Adipocyte (in vitro differentiated cells): ENCODE results near the gene TK2.

Source experiments
- DNase-seq: peaks from one replicate; pipeline ENCODE4 v3.0.0-alpha.2; 2015; ENCODE audit warnings: low read depth
- H3K27me3 ChIP-seq: replicated peaks from 2 replicates; pipeline ENCODE4 v1.7.0; 2013; ENCODE audit warnings: mild to moderate bottlenecking, low read length, moderate library complexity; ENCODE audit not compliant: control insufficient read depth, insufficient read depth
- H3K36me3 ChIP-seq: 2 replicates; pipeline ENCODE4 v1.7.0; 2013; ENCODE audit warnings: low read length, mild to moderate bottlenecking, moderate library complexity; ENCODE audit not compliant: control insufficient read depth, insufficient read depth, severe bottlenecking
- H3K4me1 ChIP-seq: 2 replicates; pipeline ENCODE4 v1.7.0; 2013; ENCODE audit warnings: mild to moderate bottlenecking, low read length, moderate library complexity; ENCODE audit not compliant: control insufficient read depth, insufficient read depth
- H3K4me3 ChIP-seq: 2 replicates; pipeline ENCODE4 v1.7.0; 2013; ENCODE audit warnings: mild to moderate bottlenecking, low read length, moderate library complexity
- H3K9ac ChIP-seq: 2 replicates; pipeline ENCODE4 v1.7.0; 2013; ENCODE audit warnings: mild to moderate bottlenecking, low read length, moderate library complexity
- H3K9me3 ChIP-seq: 2 replicates; pipeline ENCODE4 v1.7.0; 2013; ENCODE audit warnings: mild to moderate bottlenecking, low read length, moderate library complexity; ENCODE audit not compliant: control insufficient read depth

Gene TK2

DNA sequence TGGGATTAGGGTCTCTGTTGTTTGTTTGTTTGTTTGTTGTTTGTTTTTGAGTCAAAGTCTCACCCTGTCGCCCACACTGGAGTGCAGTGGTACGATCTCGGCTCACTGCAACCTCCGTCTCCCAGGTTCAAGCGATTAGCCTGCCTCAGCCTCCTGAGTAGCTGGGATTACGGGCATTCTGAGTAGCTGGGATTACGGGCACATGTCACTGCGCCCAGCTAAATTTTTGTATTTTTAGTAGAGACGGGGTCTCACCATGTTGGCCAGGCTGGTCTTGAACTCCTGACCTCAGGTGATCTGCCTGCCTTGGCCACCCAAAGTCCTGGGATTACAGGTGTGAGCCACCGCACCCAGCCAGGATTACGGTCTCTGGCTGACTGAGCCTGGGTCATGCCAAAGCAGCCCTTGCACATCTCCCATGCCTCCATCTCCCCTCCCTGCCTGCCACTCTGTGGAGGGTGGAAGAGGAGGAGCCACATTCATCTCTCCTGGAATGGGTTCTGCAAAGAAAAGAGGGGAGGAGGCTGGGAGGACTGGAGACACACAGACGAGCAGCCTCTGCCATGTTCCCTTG lies 63.6 kb downstream of the TK2 start:
- Histone ChIP-seq H3K27me3 (no peaks in the 10 kb centered on the region), H3K9me3 (no peaks in the 10 kb centered on the region), H3K4me3 (no peak overlapping the region), H3K4me1 (peaks cover 18% of the 10 kb centered on the region), H3K36me3 (no peaks in the 10 kb centered on the region), H3K9ac (peak overlapping the region; percentile 56)
- no peak for DNase-seq

DNA sequence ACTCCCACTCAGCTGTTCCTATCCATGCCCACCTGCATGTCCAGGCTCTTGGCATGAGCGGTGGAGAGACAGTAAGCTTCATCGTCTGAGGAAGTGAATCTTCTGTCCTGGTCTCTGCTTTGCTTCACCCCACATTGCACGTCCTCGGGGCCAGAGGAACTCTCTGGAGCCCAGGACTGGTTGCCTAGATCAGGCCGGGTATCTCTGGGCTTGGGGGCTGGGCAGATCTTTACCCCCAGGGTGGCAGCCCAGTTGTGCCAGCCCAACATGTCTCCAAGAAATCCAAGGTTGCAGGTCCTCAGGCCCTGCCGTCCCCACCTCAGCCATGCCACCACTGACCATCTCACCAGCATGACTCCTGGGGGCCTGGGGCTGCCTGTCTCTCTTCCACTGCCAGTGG lies 64.5 kb downstream of the TK2 start:
- H3K4me1 ChIP-seq, result peaks cover 18% of the 10 kb centered on the region
- no peak overlapping the region for H3K9ac ChIP-seq
- no peaks in the 10 kb centered on the region for H3K27me3 ChIP-seq
- DNase-seq, result no peak
- no peaks in the 10 kb centered on the region for H3K36me3 ChIP-seq
- H3K4me3 ChIP-seq, result no peak overlapping the region
- no peaks in the 10 kb centered on the region for H3K9me3 ChIP-seq

DNA sequence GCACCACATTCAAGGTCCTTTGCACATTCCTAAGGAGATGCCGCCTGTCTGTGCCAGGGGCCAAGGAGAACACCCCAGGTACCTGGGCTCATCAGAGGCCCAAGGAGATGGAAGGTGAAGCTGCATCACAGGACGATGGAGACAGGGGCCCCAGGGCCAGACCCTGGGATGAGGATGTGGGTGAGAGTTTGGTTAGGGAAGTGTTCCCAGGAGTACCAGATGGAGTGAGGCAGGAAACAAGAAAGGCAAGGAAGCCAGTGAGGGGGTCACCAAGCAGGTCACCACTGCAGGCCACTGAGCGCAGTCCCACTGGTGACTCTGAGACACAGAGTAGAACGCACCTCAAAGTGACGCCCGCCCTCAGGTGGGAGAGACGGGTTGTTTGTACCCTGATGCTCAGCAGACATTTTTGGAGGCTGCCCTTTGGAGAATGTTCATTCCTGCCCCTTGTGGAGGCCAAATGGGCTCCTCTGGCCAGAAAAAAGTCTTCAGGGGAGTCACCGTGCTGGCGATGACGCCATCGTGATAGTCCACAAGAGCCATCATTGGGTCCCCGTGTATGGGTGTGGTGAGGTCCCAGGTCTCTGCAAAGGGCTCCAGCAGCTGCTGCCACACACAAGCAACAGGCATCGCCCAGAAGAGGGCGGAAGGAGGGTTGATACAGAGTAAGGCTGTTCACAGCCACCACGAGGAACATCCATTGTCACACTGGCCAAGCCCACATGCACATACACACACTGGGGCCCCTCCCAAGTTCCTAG lies 65.3 kb downstream of the TK2 start:
- Histone ChIP-seq H3K27me3 (no peaks in the 10 kb centered on the region), H3K4me1 (peaks cover 18% of the 10 kb centered on the region), H3K36me3 (no peaks in the 10 kb centered on the region), H3K4me3 (no peak overlapping the region), H3K9ac (no peak overlapping the region), H3K9me3 (no peaks in the 10 kb centered on the region)
- DNase-seq, result no peak

DNA sequence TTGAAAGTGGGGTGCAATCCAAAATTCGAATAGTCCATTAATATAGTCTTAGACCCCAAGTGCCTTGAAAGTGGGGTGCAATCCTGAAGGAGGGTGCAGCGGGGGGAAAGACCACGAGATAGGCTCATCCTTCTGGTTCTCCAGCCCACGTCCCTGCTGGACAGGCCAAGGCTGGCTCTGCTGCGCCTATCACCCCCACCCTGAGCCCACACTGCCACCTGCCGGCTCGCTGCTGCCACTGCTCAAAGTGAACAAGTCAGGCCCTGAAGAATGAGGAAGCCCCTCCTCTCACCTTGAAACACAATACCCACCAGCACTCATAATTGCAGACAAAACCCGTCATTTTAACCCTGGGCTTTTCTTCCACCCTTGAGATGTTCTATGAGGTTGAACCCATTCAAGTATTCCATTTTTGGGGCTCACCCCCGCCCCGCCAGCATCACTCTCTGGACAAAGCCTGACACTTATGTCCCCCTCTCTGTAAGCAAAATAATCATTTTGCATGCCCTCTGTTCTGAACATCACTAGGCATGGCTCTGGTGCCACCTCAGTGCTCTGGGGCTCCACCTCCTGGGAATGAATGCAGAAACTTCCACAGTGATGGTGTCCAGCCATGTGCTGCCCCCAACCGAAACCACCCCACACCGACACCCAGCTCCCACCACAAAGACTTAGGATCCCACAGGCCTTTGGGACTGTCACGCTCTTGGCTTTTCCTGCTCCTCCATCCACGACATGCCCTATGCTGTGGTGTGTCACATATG lies 66.1 kb downstream of the TK2 start:
- H3K4me1 ChIP-seq, result peaks cover 18% of the 10 kb centered on the region
- H3K9ac ChIP-seq, result no peak overlapping the region
- H3K36me3 ChIP-seq, result no peaks in the 10 kb centered on the region
- no peaks in the 10 kb centered on the region for H3K27me3 ChIP-seq
- no peaks in the 10 kb centered on the region for H3K9me3 ChIP-seq
- no peak overlapping the region for H3K4me3 ChIP-seq
- DNase-seq, result peak; percentile 91

DNA sequence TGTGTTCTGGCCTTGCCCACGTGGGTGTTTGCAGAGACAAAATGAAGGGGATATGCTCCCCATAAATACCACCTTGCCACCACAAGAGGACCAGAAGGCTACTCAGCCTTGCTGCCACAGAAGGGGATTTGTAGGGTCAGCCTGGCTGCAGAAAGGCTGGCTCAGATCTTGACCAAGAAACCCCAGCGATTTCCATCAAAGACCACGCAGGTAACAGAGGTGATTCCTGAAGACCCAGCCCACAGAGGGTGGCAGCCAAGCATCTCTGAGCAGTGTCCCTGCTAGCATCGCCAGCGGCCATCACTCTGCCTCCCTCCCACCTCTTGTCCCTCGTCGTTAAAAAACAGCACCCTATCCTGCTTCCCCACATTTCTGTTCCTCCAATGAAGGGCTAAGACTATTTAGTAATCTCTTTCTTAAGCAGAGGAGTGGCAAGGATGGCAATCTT lies 68.0 kb downstream of the TK2 start:
- no peaks in the 10 kb centered on the region for H3K9me3 ChIP-seq
- H3K4me1 ChIP-seq, result peaks cover 7% of the 10 kb centered on the region

DNA sequence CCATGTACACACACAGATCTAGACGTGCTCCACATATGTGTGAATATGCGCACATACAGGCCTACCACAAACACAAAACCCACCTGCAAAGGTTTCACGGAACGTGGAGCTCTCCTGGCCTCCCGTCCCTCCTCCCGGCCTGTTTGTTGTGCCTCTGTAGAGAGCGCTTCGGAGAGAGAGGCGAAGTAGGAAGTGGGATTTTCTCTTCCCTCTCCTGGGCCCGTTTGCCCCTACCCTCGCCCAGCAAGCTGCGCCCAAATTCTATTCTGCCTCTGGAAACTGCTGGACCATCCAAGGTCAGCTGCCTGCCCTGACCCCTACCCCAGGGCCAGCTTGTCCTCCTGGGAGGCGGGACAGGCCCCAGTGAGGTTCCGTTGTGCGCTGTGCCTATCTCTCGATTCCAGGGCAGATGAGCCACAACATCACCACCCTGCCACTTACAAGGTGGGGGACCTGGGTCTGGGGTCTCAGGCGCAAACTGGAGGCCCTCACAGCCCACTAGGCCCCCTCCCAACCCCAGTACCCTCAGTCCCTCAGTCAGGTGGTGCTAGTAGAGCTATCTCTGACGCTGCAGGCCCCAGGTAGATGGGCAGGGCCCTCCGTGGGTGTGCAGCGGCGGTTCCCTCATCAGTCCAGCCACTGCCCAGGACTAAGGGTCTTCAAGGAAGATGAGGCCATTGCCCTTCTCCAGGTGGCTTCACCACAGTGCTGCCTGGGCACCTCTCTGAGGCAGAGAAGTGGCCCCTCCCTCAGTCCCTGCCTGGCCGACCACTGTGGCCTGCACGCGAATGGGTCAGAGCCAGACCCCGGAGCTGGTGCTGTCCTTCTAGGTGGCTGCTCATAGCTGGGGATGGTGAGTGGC lies 68.6 kb downstream of the TK2 start:
- Histone ChIP-seq H3K9me3 (no peaks in the 10 kb centered on the region), H3K36me3 (no peaks in the 10 kb centered on the region), H3K4me1 (peaks cover 5% of the 10 kb centered on the region), H3K4me3 (no peak overlapping the region), H3K27me3 (peaks cover 4% of the 10 kb centered on the region), H3K9ac (no peak overlapping the region)
- DNase-seq, result no peak

More for the DNA sequence above, 68.0 kb downstream of the TK2 start:
- no peak for DNase-seq
- Histone ChIP-seq H3K9ac (no peak overlapping the region), H3K27me3 (peaks cover 3% of the 10 kb centered on the region), H3K36me3 (no peaks in the 10 kb centered on the region), H3K4me3 (no peak overlapping the region)

DNA sequence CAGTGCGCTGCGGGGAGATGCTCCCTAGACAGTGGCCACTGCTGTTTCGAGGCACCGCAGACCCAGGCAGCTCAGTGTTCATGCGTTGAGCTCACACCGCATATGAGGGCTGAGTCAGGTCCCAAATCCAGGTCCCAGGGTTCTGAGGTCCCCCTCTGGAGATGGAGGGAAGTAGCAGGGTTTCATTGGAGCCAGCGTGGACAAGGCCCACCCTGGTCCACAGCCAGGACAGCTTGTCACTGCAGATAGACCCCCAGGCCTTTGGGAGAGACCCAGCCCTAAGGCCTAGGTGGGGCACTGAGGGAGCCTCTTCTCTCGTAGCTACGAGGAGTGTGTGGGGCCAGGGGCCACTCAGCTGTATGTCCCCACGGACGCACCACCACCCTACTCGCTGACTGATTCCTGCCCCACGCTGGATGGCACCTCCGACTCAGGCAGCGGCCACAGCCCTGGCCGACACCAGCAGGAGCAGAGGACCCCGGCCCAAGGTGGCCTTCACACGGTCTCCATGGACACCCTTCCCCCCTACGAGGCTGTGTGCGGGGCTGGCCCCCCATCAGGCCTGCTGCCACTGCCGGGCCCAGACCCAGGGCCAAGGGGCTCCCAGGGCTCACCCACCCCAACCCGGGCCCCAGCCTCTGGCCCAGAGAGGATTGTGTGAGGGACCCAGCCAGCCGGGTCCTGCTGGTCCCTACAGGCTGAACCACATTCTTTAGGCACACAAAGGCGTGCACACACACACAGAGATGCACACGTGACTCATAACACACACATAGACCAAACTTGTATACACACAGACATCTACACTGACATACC lies 69.4 kb downstream of the TK2 start:
- no peak for DNase-seq
- Histone ChIP-seq H3K9me3 (no peaks in the 10 kb centered on the region), H3K27me3 (peaks cover 4% of the 10 kb centered on the region), H3K4me1 (peaks cover 5% of the 10 kb centered on the region), H3K36me3 (no peaks in the 10 kb centered on the region), H3K9ac (no peak overlapping the region), H3K4me3 (no peak overlapping the region)

DNA sequence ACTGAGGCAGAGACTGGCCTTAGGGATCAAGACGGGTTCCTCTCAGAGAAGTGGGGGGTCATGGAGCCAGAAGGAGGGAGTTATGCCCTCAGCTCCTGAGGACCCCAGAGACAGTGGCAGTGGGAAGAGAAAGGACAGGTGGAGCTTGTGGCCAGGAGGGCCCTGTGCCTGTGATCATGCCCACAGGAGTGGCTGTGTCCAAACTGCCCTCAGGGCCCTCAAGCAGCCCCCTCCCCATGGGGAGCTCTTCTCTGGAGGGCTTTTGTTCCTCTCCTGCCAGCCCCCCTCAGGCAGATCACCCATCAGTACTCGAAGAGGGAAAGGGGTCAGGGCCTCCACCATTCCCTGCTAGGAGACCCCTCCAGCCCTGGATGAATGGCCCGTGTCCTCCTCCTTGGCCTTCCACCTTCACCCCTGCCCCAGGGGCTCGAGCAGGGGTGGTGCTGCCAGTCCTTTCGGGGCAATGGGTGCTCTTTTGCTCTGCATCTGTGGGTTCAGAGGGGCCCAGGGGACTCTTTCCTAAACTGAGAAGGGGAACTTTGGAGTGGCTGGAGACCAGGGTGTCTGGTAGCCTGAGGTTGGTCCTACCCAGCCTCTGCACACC lies 70.2 kb downstream of the TK2 start:
- DNase-seq, result no peak
- Histone ChIP-seq H3K9ac (no peak overlapping the region), H3K9me3 (no peaks in the 10 kb centered on the region), H3K27me3 (peaks cover 8% of the 10 kb centered on the region), H3K4me1 (peaks cover 5% of the 10 kb centered on the region), H3K4me3 (no peak overlapping the region), H3K36me3 (no peaks in the 10 kb centered on the region)

DNA sequence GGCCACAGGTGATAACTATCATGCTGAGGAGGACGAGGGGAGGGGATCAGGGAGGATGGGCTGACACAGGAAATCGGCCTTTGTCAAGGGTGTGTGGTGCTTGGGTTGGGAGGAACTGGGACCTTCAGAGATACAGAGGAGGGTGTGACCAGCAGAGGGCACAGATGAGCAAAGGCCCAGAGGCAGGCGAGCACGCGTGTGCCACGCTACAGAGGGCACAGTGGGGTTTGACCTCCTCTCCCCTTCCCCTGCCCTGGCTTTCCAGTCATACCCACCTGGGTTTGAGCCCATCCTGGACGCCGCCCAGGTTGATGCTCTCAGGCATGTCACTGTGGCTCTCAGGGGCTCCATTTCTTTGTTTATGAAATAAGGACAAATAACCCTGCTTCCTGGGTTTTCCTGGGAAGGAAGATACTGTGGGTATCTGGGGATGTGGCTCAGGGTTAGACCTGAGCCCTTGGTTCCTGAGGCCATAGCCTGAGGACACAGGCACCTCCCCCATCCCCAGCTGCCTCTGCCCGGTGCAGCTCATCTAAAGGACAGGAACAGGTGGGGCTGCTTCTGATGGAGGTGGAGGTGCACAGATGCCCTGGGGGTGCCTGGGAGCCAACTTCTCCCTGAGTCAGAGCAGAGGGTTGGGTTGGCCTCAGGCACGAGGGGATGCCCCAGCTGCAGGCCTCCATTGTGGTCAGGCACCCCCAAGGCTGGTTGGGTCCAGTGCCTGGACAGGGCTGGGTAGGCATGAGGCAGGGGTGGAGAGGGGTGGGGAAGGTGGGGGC lies 71.0 kb downstream of the TK2 start:
- Histone ChIP-seq H3K9ac (peak overlapping the region; percentile 9), H3K27me3 (peaks cover 10% of the 10 kb centered on the region), H3K36me3 (no peaks in the 10 kb centered on the region), H3K4me1 (peaks cover 5% of the 10 kb centered on the region), H3K9me3 (no peaks in the 10 kb centered on the region), H3K4me3 (no peak overlapping the region)
- peak; percentile 67 for DNase-seq
